NCI-H1092 treated with DMSO at 0.1 percent for 48 hours (cell line): Measurements from ENCODE around the gene PTPRS.
A peak's percentile ranks its signal among the peaks of the same experiment; 100 is the strongest.
"Not testable (repeated sequence)": the region's sequence is repeated elsewhere in the genome, so short reads cannot be mapped to it uniquely, and the experiment has no call there.

Experiments
- DNase-seq: peaks from one replicate; lab custom pipeline; 2025; lab: John Stamatoyannopoulos, UW

Gene PTPRS

DNA sequence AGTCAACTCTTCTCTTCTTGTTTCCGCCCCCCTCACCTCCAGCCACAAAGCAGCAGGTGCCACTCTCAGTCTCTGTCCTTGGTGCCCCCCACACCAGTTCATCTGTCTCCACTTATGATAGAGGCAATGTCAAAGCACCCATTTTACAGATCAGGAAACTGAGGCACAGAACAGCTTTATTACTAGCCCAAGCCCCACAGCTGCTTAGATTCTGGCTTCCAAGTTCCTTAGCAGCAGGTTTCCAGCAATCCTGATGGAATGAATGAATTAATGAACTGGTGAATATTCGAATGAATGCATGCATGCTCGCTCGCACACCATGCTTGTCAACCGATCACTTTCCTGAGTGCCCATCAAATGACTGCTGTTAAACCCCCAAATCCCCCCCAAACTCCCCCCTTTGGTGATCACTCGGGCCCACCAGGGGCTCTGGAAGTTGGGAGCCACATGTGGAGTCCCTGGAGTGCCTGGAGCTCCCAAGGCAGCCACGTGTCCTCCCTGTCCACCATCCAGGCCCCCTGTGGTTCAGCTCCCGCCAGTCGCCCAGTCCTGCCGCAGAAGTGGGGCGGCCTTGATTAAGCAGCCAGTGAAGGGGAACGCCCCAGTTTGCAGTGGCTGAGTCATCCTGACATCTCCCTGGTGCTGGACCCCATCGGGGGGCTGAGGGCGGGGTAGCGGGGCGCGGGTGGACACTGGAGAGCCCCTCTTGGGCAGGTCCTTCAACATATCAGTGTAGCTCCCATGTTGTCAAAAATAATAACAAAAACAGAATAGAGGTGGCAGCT, 6.8 kb downstream of the PTPRS start:
- no peak for DNase-seq

DNA sequence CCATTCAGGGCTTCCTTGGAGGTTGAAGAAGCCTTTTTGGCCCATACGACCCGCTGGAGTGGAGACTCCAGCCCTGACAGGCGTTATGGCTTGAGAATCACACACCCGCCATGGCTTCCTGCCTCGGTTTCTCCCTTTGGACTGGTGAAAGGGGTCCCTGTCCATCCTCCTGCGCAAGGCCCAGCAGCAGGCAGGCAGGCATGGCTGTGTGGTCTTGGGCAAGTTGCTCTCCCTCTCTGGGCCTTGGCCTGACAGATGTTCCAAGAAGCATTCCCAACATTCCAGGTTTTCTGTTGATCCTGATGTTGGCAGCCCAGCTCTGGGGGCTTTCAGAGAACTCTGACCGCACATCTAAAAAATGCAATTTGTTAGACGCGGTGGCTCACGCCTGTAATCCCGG, 8.1 kb downstream of the PTPRS start:
- no peak for DNase-seq

DNA sequence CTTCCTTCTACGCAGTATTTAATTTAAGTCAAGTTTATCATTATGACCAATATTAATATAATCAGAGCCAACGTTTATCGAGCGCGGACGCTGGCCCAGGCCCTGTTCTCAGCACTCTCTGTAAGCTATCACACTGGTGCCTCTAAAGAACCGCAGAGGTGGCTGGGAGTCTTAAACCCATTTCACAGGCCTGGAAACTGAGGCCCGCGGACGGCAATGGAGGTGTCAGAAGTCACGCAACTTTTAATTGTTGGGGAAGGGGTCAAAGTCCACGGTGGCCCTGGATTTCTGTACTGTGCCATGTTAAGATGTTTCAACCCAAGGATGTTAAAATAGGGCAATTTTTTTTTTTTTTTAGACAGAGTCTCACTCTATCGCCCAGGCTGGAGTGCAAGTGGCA, 8.8 kb downstream of the PTPRS start:
- no peak for DNase-seq

DNA sequence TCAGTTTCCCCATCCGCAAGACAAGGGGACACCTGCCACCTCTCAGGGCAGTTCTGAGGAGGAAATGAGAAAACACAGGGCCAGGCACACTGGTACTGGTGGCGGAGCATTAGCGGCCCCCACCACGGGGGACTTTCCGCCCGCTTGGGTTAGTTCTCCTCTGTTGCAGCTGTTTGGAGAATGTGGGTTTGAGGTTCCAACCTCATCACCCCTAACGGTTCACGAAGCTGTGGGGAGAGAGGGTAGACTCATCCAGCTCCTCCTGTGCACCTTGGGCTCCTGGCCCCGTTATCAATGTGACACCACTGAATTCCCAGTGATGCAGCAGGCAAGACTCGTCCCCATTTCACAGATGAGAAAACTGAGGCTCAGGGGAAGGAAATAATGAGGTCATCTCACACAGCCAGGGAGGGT, 10.3 kb downstream of the PTPRS start:
- DNase-seq: no peak

DNA sequence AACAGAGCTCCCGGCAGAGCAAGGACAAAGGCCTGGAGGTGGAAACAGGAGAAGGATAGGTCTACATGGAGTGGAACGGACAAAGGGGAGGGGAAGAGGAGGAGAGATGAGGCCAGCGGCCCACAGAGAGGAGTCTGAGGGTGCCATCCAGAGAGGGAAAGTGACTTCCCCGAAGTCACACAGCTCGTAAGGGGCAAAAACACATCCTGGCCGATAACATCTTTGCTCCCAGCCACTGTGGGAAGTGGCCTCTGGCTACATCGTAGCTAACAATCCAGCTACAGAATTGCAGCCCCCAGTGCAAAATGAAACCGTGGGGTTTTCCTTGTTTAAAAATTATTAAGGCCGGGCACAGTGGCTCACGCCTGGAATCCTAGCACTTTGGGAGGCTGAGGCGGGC, 11.5 kb downstream of the PTPRS start:
- DNase-seq: no peak

DNA sequence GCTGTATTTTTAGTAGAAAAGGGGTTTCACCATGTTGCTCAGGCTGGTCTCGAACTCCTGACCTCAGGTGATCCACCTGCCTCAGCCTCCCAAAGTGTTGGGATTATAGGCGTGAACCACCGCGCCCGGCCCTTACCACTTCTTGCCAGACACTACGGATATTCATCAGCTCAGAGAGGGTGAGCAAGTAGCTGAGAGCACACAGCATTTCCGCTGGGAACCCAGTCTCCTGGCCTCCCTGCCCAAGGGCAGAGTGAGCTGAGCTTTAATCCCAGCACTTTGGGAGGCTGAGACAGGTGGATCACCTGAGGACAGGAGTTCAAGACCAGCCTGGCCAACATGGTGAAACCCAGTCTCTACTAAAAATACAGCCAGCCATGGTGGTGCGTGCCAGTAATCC, 12.2 kb downstream of the PTPRS start:
- DNase-seq: not testable (repeated sequence)

DNA sequence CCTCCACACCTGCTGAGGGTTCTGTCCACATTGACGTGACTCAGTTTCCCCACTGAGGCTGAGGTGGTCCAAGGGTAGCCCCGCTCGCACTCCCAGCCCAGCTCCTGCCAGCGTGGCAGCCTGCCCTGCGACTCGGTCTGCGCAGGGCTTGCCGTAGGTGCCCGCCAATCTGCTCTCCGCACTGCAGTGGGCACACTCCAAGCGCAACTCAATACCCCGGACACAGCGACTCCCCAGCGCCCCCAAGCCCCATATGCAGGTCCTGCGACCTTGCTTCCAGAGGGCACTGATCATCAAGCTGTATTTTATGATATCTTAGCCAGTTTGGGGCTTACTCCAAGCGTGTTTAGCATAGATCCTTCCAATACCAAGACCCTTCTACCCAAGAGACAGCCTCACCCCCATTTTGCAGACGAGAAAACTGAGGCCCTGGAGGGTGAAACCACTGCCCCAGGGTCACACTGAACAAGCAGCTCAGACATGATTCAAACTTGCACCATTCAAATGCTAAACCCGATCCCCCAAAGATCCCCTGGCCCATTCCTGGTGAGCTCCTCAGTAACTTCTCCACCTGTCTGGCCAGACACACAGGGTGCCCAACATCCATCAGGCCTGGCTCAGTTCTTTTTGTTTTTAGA, 13.5 kb downstream of the PTPRS start:
- no peak for DNase-seq

DNA sequence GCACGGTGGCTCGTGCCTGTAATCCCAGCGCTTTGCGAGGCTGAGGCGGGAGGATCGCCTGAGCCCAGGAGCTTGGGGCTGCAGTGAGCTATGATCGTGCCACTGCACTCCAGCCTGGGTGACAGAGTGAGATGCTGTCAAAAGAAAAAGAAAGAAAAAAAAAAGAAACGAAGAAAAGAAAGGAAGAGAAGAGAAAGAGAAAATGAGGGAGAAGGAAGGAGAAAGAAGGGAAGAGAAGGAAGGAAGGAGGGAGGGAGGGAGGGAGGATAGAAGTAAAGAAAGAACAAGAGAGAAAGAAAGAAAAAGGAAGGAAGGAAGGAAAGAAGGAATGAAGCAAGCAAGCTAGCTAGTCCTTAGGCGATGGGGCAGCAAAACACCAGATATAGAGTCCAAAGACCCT, 14.1 kb downstream of the PTPRS start:
- DNase-seq: no peak

DNA sequence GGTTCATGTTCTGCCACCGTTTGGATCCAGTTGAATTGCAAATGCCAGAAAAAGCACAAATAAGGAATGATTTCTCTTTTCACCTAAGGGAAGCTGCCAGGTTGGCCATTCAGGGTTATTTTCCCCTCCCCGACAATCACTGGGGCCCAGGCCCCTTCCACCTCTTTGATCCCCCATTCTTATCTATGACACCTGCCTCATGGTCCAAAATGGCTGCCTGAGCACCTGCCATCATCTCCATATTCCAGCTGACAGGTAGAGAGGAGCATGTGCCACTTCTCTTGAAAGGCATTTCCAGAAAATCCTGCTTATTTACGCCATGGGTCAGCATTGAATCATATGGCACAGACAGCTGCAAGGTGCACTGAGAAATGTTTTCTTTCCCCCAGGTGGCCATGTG, 15.7 kb downstream of the PTPRS start:
- DNase-seq: no peak

DNA sequence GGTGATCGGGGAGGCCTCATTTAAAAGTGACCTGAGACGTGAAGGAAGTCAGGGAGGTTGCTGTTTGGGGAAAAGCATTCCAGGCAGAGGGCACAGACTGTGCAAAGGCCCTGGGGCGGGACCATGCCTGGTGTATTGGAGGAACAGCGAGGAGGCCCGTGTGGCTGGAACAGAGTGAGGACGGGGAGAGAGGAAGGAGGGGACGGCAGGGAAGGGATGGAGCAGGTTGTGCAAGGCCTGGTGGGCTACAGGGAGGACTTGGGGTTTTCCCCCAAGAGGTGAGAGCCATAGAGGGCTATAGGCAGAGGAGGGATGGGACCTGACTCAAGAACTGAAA, 17.2 kb downstream of the PTPRS start:
- DNase-seq: no peak

DNA sequence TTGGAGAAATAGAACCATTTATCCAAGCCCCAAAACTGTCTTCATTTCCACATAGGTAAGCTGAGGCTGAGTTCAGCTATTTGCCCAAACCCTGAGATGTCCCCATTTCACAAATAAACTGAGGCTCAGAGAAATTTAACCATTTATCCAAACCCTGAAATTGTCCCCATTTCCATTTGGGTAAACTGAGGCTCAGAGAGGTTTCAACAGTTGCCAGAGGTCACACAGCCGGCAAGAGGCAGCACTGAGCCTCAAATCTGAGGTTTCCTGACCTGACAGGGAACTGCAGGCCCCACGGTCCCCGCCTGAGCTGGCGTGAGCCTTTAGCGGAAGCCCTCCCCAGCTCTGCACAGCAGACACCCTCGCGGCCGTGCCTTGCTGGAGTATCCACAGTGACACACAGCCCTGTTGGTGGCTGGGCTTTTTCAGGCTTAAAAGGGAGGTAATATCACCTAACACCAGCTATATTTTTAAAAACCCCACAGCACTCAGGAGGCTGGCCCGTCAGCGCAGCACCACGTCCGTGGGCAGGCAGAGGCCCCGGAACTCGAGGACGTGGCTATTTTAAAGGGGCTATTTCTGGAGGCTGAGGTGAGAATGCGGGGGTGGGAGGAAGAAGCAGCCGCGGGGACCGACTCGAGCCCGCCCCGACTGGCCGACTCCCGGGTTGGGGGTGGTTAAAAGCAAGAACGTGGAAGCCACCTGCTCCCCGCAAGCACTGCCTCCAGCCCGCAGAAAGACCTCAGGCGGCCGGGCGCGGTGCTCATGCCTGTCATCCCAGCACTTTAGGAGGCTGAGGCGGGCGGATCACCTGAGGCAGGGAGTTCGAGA, 18.5 kb downstream of the PTPRS start:
- DNase-seq: no peak

DNA sequence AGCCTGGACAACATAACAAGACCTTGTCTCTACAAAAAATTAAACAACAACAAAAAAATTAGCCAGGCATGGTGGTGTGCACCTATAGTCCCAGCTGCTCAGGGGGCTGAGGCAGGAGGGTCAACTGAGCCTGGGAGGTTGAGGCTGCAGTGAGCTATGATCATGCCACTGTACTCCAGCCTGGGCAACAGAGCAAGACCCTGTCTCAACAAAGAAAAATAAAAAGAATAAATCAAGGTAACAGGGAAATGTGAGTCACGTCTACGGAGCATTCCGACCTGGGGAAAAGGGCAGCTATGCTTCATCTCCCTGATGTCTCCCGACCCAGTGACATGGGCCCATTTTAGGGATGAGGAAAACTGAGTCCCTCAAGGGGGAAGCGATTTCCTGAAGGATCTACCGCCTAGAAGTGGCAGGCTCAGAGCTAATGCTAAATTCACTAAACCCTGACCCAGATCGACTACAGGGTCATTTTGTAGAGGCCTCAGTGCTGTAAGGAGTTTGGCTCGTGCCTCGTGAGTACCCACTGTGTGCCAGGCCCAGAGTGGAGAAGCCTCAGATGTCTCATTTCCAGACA, 19.5 kb downstream of the PTPRS start:
- DNase-seq: no peak

DNA sequence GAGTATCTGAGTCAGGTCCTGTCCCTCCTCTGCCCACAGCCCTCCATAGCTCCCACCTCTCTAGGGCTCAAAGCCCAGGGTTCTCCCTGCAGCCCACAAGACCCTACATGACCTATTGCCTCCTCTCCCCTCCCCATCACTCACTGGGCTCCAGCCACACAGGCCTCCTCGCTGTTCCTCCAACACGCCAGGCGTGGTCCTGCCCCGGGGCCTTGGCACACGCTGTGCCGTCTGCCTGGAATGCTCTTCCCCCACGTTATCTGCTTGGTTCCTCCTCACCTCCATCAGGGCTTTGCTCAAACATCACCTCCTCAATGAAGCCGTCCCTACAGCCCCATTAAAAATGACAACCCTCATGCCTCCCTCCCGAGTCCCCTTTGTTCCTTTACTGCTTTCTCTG, 21.1 kb downstream of the PTPRS start:
- DNase-seq: no peak

DNA sequence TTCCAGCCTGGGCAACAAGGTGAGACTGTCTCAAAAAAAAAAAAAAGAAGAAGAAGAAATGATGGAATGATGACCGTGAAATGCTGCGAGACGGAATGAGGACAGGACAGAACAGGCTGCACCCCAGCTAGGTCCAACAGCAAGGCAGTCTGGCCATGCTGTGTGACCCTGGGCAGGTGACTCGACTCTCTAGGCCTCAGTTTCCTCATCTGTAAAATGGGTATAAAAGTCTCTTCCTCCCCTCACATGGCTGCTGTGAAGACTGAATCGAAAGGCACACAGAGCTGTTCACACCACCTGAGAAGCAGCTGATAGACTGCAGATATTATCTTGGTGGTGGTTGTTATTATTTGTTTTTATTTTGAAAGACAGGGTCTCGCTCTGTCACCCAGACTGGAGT, 22.3 kb downstream of the PTPRS start:
- no peak for DNase-seq

DNA sequence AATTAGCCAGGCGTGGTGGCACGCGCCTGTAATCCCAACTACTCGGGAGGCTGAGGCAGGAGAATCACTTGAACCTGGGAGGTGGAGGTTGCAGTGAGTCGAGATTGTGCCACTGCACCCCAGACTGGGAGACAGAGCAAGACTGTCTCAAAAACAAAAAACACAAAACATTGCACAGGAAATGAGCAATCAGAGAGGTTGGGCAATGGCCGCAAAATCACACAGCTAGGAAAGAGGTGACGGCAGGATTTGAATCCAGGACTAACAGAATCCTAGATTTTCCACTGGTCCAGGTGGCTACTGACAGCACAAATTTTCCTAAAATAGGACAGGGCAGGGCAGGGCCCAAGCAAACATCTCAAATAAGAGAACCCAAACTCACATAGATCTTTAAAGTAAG, 23.3 kb downstream of the PTPRS start:
- DNase-seq: no peak

DNA sequence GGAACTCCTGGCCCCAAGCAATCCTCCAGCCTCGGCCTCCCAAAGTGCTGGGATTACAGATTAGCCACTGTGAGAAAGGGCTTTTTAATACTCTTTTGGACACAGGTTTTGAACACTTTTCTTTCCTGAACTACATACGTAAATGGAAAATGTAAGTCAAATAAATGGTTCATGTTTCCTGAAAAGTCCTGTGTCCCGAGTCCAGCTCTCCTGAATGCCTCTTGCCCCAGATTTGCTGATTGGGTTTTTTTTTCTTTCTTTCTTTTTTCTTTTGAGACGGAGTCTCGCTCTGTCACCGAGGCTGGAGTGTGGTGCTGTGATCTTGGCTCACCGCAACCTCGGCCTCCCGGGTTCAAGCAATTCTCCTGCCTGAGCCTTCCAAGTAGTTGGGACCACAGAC, 24.5 kb downstream of the PTPRS start:
- DNase-seq: no peak

DNA sequence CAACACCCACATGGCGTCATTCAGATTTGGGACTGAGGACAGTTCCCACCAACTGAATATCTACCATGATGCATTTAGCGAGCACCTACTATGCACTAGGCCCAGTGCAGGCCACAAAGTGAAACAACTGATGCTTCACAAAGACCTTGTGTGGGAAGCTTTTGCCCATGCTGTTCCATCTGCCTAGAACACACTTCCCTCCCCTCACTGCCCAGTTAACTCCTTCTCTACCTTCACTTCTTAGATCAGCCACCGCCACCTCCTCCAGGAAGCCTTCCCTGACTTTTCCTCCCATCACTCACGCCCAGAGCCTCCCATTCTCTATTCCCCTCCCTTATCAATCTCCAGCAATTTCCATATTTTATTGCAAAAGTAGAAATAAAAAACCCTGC, 25.7 kb downstream of the PTPRS start:
- no peak for DNase-seq

DNA sequence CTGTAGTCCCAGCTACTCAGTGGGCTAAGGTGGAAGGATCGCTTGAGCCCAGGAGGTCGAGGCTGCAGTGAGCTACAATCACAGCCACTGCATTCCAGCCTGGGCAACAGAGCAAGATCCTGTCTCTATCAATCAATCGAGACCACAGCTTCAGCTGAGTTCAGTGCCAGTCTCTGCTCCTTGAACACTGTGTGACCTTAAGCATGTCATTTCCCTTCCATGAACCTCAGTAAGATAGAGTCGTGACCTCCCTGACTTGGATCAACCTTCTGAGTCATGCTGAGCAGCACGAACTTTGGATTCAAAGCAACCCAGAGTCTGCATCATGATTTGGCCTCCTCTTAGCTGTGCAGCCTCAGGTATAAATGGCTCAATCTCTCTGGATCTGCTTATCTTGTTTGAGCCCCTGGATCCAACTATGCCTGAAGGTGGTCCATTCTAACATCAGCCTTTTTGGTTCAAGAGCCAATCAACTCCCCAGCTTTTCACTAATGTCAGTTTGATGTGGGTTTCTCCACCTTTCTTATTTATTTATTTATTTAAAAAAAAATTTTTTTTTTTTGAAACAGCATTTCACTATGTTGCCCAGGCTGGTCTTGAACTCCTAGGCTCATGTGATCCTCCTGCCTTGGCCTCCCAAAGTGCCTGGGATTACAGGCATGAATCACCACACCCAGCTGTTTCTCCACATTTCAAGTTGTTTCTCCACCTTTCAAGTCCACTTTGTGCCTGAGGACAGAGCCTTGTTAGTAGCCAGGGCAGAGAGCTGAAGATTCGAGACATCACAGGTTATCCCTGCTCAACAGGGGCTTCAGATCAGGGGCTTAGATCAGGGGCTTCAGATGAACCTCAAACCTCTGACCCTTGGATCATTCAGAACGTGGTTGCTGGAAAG, 26.4 kb downstream of the PTPRS start:
- DNase-seq: no peak

DNA sequence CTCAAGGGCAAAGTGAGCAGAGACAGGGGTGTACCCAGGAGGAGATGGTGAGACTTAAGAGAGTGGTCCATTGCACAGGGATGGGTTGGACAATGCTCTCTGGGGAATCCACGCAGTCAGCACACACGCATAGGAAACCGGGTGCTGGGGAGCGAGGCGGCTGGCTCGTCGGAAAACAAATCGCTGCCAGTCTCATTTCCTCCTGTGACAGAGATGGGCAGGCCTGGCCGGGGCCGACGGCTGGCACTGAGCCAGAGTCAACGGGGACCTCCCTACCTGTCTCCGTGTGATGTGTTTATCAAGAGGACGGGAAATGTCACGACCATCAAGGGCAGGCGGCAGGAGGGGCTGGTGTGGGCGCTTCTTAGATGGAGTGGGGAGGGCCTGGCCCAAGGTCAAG, 27.3 kb downstream of the PTPRS start:
- peak; percentile 56 for DNase-seq

DNA sequence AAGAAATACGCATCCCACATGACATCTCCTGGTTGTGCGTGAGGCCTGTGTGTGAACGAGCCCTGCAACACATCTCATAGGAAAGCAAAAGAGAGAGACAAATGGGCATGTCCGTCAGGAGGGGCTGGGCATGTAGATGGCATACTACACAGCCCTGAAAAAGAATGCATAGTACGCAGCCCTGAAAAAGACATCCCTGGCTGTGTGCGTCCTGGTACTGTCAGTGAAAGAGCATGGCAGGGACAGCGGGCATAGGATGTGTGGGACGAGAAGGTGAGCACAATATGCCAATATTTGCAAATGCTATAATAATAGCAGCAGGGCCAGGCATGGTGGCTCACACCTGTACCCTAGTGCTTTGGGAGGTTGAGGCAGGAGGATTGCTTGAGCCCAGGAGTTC, 28.6 kb downstream of the PTPRS start:
- DNase-seq: no peak

DNA sequence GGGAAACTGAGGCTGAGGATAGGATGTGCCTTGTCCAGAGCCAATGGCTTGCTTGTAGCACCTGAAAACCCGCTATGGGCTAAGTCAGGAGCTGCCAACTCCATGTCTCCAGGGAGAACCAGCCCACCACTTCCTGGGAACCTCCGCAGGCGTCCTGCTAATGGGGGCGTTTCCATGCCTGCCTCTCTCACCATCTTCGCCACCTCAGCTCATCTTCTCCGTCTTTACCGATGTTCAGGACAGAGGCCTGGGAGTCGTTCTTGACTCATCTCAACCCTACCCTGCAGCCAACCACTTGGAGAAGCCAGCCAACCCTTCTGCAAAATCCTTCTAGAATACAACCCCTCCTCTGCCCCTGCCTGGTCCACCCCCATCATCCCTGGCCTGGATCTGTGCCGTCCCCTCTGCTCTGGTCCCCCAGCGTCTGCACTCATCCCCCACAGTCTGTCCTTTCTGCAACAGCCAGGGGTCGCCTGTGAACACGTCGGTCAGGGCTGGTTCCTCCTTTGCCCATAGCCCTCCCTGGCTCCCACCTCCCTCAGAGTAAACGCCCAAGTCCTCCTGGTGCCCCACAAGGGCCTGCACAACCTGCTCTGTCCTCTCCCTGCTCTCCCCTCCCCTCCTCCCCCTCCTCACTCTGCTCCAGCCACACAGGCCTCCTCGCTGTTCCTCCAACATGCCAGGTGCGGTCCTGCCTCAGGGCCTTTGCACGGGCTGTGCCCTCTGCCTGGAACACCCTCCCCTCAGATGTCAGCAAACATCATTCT, 31.0 kb downstream of the PTPRS start:
- peak; percentile 49 for DNase-seq
